HepG2 (cell line): ENCODE data around the gene SAMM50. TPM values are rescaled to one million over a fixed set of nuclear protein-coding genes. Genes with fewer than 3 reads are reported as not detected.

ENCODE experiments used
- ATAC-seq: fragments of 200-7000 bp; cut with Tn5 transposase; 3 replicates; pipeline ENCODE4 v1.9.1; 2020; ENCODE audit warnings: mild to moderate bottlenecking, moderate library complexity
- BruUV-seq: library from RNA; stranded (reverse); fragments of 400-500 nt; replicated peaks from 2 replicates; lab custom pipeline; 2021; lab: Mats Ljungman, UMichigan
- CTCF ChIA-PET: fragments of 300-600 bp; formaldehyde crosslinking; extraction: SDS; loops from one replicate; lab custom pipeline; 2021; ENCODE audit warnings: low total read pairs, inconsistent platforms, low intra/inter-chr PET ratio; lab: Yijun Ruan, JAX
- POLR2A ChIA-PET: fragments of 350-600 bp; sonication (Branson Sonifier 250); formaldehyde crosslinking; loops from one replicate; lab custom pipeline; 2020; ENCODE audit warnings: antibody characterized with exemption, inconsistent platforms; lab: Yijun Ruan, JAX
- DNase-seq: peaks from one replicate; pipeline ENCODE4 v3.0.0-alpha.2; 2015; ENCODE audit warnings: low spot score
- FAIRE-seq: peaks from 3 replicates; lab custom pipeline; 2011; peaks lifted over from hg19 to GRCh38; lab: Jason Lieb, UNC
- H2AFZ ChIP-seq: one replicate; pipeline ENCODE4 v1.6.1; 2011; ENCODE audit warnings: low read length, inconsistent platforms
- H3K27ac ChIP-seq: fragments of 300-600 bp; 3 replicates; pipeline ENCODE4 v1.8.0; 2011; ENCODE audit warnings: mixed run types, mild to moderate bottlenecking, mixed read lengths, low read length, inconsistent platforms; ENCODE audit not compliant: insufficient read depth; ENCODE audit errors: extremely low read length
- H3K27me3 ChIP-seq, 2 experiments: fragments of 200-600 bp in 1 of 2; 2 replicates in 1 of 2; 3 replicates in 1 of 2; pipeline versions ENCODE4 v1.6.0 to v1.8.0; 2011; ENCODE audit warnings: low read length in 2 of 2, mild to moderate bottlenecking in 2 of 2, moderate library complexity in 2 of 2, inconsistent platforms in 1 of 2; ENCODE audit not compliant: insufficient read depth in 2 of 2, control insufficient read depth in 1 of 2
- H3K36me3 ChIP-seq, 2 experiments: fragments of 200-600 bp in 1 of 2; replicated peaks in 1 of 2; 2 replicates in 1 of 2; 3 replicates in 1 of 2; pipeline versions ENCODE4 v1.5.1 to v1.8.0; 2011; ENCODE audit warnings: low read length in 2 of 2, inconsistent platforms in 1 of 2; ENCODE audit not compliant: insufficient read depth in 2 of 2, control insufficient read depth in 1 of 2
- H3K4me1 ChIP-seq: 2 replicates; pipeline ENCODE4 v1.5.1; 2012; ENCODE audit warnings: low read length, inconsistent platforms; ENCODE audit not compliant: insufficient read depth
- H3K4me2 ChIP-seq: 2 replicates; pipeline ENCODE4 v1.6.0; 2011; ENCODE audit warnings: low read depth, low read length, inconsistent platforms
- H3K4me3 ChIP-seq, 3 experiments: fragments of 200-600 bp in 1 of 3; sonication (generic), shearing (Covaris generic) in 1 of 3; replicated peaks in 1 of 3; 2 replicates each; pipeline ENCODE4 v1.5.1; 2011 to 2016; ENCODE audit warnings: low read length in 3 of 3, inconsistent platforms in 2 of 3, low read depth in 2 of 3, mild to moderate bottlenecking in 2 of 3, control low read depth in 1 of 3, mixed read lengths in 1 of 3; ENCODE audit not compliant: insufficient read depth in 1 of 3
- H3K79me2 ChIP-seq: one replicate; pipeline ENCODE4 v1.6.1; 2011; ENCODE audit warnings: low read length, inconsistent platforms; ENCODE audit not compliant: insufficient read depth
- H3K9ac ChIP-seq: 2 replicates; pipeline ENCODE4 v1.6.0; 2011; ENCODE audit warnings: mild to moderate bottlenecking, low read depth, low read length, inconsistent platforms; ENCODE audit not compliant: insufficient read depth
- H3K9me3 ChIP-seq: 2 replicates; pipeline ENCODE4 v1.5.1; 2012; ENCODE audit warnings: mild to moderate bottlenecking, low read length
- H4K20me1 ChIP-seq: 2 replicates; pipeline ENCODE4 v1.6.0; 2011; ENCODE audit warnings: inconsistent platforms, mild to moderate bottlenecking, low read length, moderate library complexity; ENCODE audit not compliant: insufficient read depth
- NR3C1 ChIP-seq: sonication (generic); formaldehyde crosslinking; IDR thresholded peaks from 2 replicates; pipeline ENCODE4 v1.4.0; 2020; ENCODE audit warnings: missing genetic modification reagents
- PCBP2 ChIP-seq: fragments of 200-400 bp; formaldehyde crosslinking; optimal IDR thresholded peaks from 2 replicates; pipeline ENCODE3; 2018; ENCODE audit warnings: low read length, low read depth; ENCODE audit not compliant: poor library complexity, severe bottlenecking
- ZNF143 ChIP-seq: sonication (generic); formaldehyde crosslinking; IDR thresholded peaks from 2 replicates; pipeline ENCODE4 v1.4.0; 2020; ENCODE audit warnings: missing genetic modification reagents
- ZNF232 ChIP-seq: sonication (generic); formaldehyde crosslinking; IDR thresholded peaks from 2 replicates; pipeline ENCODE4 v1.4.0; 2020; ENCODE audit warnings: missing genetic modification reagents, borderline replicate concordance
- ZNF468 ChIP-seq: sonication (generic); formaldehyde crosslinking; IDR thresholded peaks from 2 replicates; pipeline ENCODE4 v1.8.0; 2022; ENCODE audit warnings: mild to moderate bottlenecking, moderate library complexity, missing genetic modification reagents
- WGBS: methylation state at CpG from one replicate; pipeline ENCODE4 v1.1.6; 2017; ENCODE audit warnings: low lambda C conversion rate; 5-methylcytosine and 5-hydroxymethylcytosine counted together
- in situ Hi-C: cut with HindIII; loops from 2 replicates; pipeline ENCODE4 v1.10.0; 2017; ENCODE audit warnings: low pct_unique_long_range_greater_than_20kb; ENCODE audit not compliant: extremely low pct_ligation_motif_present
- intact Hi-C: fragments of 100-400 bp; cut with micrococcal nuclease; formaldehyde crosslinking; loops from one replicate; pipeline ENCODE4 v1.10.0; 2022; ENCODE audit not compliant: unreplicated experiment
- polyA plus RNA-seq, 8 experiments: library from polyadenylated mRNA; depleted of rRNA in 3 of 8; stranded (reverse) in 7 of 8; unstranded in 1 of 8; fragments of >200 nt; fragmentation: Illumina TruSeq in 4 of 8; extraction: Trizol in 4 of 8; gene quantifications; 2 replicates each; pipeline versions ENCODE4 v1.2.1 to v1.2.3, GENCODE V29; 2011 to 2016; ENCODE audit warnings: low read depth in 4 of 8, missing spikeins in 1 of 8, mixed read lengths in 1 of 8; ENCODE audit not compliant: insufficient read depth in 1 of 8
- total RNA-seq, 5 experiments: library from RNA; depleted of rRNA; stranded (reverse); fragments of >200 nt; fragmentation: Illumina TruSeq; extraction: Trizol; gene quantifications; 2 replicates each; pipeline ENCODE4 v1.2.3, GENCODE V29; 2016; ENCODE audit warnings: low read depth in 1 of 5
- TF ChIP-seq, protein P1 (sequence below): IDR thresholded peaks from 2 replicates; pipeline ENCODE4 v1.6.1; 2016; ENCODE audit warnings: missing biosample characterization, missing genetic modification reagents, low read depth
- TF ChIP-seq, protein P2 (sequence below): sonication (generic); formaldehyde crosslinking; IDR thresholded peaks from 2 replicates; pipeline ENCODE4 v1.5.1; 2020; ENCODE audit warnings: mild to moderate bottlenecking, moderate library complexity, missing genetic modification reagents

SAMM50 gene
- total and polyA plus RNA-seq, 2 of the 13 experiments (the other 11 are each of a cell fraction or from before 2014, with no cell fraction given): 34.7 to 63.4 TPM

DNA sequence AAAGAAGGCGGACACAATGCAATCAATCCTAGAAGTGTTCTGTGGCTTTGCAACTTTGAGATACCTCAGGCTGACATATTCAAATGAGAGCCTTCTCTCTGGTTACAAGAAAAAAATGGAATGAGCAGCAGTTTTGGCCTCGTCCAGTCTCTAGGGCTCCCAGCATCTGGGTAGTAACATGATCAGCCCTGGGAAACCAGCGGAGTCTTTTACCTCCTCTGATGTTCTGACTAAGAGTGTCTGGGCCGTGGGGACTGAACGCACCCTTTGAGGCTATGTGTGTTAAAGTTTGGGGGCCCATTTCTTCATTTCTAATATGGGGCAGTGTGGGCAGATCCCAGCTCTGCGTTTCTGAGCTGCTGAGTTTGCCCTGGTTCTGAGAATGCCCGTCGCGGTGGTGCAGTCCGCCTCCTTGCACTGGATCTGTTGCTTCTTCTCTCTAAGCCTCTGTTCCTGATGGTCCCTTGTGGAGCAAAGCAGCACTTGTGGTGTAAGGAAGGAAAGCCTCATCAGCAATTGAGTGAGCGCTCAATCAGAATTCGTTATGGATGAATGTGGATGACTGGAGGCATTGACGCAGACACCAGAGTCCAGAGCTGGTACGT lies 77.0 kb downstream of the SAMM50 start (continued):
- no peak for TF ChIP-seq PCBP2

DNA sequence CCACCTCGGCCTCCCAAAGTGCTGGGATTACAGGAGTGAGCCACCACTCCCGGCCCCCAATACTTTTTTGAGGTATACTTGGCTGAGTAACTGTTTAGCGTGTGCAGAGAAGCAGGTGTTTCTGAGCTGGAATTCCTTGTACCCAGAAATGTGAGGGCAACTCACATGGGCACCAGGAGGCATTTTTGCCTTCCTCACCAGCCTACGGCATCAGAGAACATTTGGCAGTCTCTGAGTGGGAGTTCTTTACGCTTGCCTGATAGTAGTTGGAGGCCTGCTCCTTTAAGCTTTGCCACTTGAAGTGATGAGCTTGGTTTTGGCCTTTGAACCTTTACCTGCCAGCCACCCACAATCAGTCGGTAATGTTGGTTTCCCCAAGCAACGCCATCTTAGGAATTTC lies 78.0 kb downstream of the SAMM50 start:
- Histone ChIP-seq H3K9me3 (no peaks in the 10 kb centered on the region), H3K79me2 (no peaks in the 10 kb centered on the region), H3K9ac (no peak overlapping the region), H4K20me1 (no peaks in the 10 kb centered on the region), H3K27ac (no peak overlapping the region), H3K36me3 (no peaks in the 10 kb centered on the region), H3K4me3 (no peak overlapping the region), H3K27me3 (no peaks in the 10 kb centered on the region), H3K4me2 (no peak overlapping the region), H3K4me1 (0 out of 2 replicates have a peak, but pooled peaks cover 8% of the 10 kb centered on the region), H2AFZ (no peak overlapping the region)
- CTCF ChIA-PET: no interaction called here
- in situ Hi-C loops: no loop called here
- POLR2A ChIA-PET: no interaction called here
- TF ChIP-seq NR3C1 (CRISPR knock-in tag): no peak
- TF ChIP-seq, protein P1, sequence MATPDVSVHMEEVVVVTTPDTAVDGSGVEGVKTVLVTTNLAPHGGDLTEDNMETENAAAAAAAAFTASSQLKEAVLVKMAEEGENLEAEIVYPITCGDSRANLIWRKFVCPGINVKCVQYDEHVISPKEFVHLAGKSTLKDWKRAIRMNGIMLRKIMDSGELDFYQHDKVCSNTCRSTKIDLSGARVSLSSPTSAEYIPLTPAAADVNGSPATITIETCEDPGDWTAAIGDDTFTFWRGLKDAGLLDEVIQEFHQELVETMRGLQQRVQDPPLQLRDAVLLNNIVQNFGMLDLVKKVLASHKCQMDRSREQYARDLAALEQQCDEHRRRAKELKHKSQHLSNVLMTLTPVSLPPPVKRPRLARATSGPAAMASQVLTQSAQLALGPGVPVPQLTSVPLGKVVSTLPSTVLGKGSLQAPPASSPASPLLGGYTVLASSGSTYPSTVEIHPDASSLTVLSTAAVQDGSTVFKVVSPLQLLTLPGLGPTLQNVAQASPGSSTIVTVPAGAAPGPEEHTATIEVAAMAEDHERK (CRISPR knock-in tag): no peak
- TF ChIP-seq ZNF143: no peak
- no peak for TF ChIP-seq ZNF232
- TF ChIP-seq, protein P2, sequence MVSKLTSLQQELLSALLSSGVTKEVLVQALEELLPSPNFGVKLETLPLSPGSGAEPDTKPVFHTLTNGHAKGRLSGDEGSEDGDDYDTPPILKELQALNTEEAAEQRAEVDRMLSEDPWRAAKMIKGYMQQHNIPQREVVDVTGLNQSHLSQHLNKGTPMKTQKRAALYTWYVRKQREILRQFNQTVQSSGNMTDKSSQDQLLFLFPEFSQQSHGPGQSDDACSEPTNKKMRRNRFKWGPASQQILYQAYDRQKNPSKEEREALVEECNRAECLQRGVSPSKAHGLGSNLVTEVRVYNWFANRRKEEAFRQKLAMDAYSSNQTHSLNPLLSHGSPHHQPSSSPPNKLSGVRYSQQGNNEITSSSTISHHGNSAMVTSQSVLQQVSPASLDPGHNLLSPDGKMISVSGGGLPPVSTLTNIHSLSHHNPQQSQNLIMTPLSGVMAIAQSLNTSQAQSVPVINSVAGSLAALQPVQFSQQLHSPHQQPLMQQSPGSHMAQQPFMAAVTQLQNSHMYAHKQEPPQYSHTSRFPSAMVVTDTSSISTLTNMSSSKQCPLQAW (CRISPR knock-in tag): no peak
- TF ChIP-seq ZNF468: no peak
- no peak for FAIRE-seq
- intact Hi-C loops: no loop called here
- 50% methylated on average over 7 of the region's 7 CpGs for WGBS
- DNase-seq: no peak
- ATAC-seq: no peak
- no TSS peak for BruUV-seq
